ENCODE data around the gene PJA1. TPM values are rescaled to one million over a fixed set of nuclear protein-coding genes. Genes with fewer than 3 reads are reported as not detected.

PJA1 gene
- total RNA-seq, 3 donors from 2014 or later (not counting 1 experiment from before 2014, with no cell fraction given): 18.5 to 23.4 (median 22.0) TPM

DNA sequence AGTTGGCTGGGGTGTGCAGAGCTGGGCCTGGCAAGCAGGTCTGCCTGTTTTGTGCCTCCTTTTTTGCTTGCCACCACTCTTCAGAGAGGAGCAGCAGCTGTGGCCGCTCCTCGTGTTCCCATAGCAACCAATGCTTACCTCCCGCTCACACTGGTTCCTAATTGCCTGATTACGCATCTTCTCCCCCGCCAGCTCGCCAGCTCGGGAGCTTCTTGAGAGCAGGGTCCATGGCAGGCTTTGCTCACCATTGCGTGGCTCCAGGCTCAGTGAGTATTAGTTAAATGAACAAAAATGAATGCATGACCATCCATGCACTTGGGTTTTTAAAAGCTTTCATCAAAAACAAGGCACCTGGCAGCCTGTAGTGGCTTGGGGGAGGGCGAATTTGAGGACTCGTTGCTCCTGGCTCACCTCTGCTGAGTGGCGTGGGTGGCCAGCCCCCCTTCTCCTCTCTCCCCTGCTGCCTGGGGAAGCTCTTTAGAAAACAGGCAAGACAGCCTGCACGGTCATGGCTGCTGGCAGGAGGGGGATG lies 14.2 kb upstream of the PJA1 start:
- no peaks in the 10 kb centered on the region for H3K9me3 Mint-ChIP-seq
- 70% methylated on average over 8 of the region's 12 CpGs for WGBS (ENCODE audit: insufficient coverage)

DNA sequence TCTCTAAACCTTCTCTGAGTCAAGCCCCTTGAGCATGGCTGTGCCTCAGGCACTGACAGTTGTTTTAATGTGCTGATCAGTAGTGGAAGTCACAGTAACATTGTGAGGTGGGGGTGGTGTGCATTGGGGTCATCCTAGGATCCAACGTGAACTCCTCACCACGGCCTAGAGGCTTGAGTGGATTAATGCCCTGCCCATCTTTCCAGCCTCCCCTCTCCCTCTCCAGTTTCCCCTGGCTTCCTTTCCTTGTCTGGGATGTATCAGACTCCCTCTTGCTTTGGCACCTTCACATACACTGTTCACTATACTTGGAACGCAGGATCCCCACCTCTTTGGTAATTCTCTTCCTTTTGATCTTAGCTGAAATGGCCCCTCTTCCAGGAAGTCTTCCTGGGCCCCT lies 13.3 kb upstream of the PJA1 start:
- Histone ChIP-seq H3K4me3 (ENCODE audit: low read length) (no peak overlapping the region), H3K27me3 (ENCODE audit: control insufficient read depth, insufficient read depth, low read length) (no peaks in the 10 kb centered on the region), H3K4me1 (ENCODE audit: control insufficient read depth, insufficient read depth, low read length) (no peaks in the 10 kb centered on the region), H3K36me3 (ENCODE audit: control insufficient read depth, insufficient read depth, low read length) (no peaks in the 10 kb centered on the region), H3K27ac (ENCODE audit: low read length) (no peak overlapping the region), H3K9me3 (ENCODE audit: control insufficient read depth, insufficient read depth, low read length) (no peaks in the 10 kb centered on the region)
- ATAC-seq (no peak), DNase-seq (no peak)
- H3K4me1 Mint-ChIP-seq: no peaks in the 10 kb centered on the region
- H3K27me3 Mint-ChIP-seq (ENCODE audit: low read depth in 2 of 2): peaks cover 12 to 24% of the 10 kb centered on the region in 2 donors
- H3K36me3 Mint-ChIP-seq: no peaks in the 10 kb centered on the region
- H3K9me3 Mint-ChIP-seq: no peaks in the 10 kb centered on the region
- WGBS (ENCODE audit: insufficient coverage): 92% methylated on average over 3 of the region's 3 CpGs
- no peak overlapping the region for H3K27ac Mint-ChIP-seq
- no peak overlapping the region for H3K4me3 Mint-ChIP-seq
- TF ChIP-seq, protein P1, sequence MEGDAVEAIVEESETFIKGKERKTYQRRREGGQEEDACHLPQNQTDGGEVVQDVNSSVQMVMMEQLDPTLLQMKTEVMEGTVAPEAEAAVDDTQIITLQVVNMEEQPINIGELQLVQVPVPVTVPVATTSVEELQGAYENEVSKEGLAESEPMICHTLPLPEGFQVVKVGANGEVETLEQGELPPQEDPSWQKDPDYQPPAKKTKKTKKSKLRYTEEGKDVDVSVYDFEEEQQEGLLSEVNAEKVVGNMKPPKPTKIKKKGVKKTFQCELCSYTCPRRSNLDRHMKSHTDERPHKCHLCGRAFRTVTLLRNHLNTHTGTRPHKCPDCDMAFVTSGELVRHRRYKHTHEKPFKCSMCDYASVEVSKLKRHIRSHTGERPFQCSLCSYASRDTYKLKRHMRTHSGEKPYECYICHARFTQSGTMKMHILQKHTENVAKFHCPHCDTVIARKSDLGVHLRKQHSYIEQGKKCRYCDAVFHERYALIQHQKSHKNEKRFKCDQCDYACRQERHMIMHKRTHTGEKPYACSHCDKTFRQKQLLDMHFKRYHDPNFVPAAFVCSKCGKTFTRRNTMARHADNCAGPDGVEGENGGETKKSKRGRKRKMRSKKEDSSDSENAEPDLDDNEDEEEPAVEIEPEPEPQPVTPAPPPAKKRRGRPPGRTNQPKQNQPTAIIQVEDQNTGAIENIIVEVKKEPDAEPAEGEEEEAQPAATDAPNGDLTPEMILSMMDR (IDR thresholded peaks at IDR 0.05): no peak
- intact Hi-C loops (cut with micrococcal nuclease): no loop called here

More for the DNA sequence above, 14.2 kb upstream of the PJA1 start:
- Histone ChIP-seq H3K4me1 (ENCODE audit: control insufficient read depth, insufficient read depth, low read length) (no peaks in the 10 kb centered on the region), H3K27ac (ENCODE audit: low read length) (no peak overlapping the region), H3K27me3 (ENCODE audit: control insufficient read depth, insufficient read depth, low read length) (no peaks in the 10 kb centered on the region), H3K4me3 (ENCODE audit: low read length) (no peak overlapping the region), H3K36me3 (ENCODE audit: control insufficient read depth, insufficient read depth, low read length) (no peaks in the 10 kb centered on the region), H3K9me3 (ENCODE audit: control insufficient read depth, insufficient read depth, low read length) (no peaks in the 10 kb centered on the region)
- Mint-ChIP-seq H3K27me3 (ENCODE audit: low read depth in 2 of 2) (peaks cover 9 to 24% of the 10 kb centered on the region in 2 donors), H3K36me3 (no peaks in the 10 kb centered on the region), H3K4me3 (no peak overlapping the region), H3K27ac (no peak overlapping the region), H3K4me1 (no peaks in the 10 kb centered on the region)
- intact Hi-C loops (cut with micrococcal nuclease): no loop called here
- ATAC-seq (no peak), DNase-seq (no peak)
- TF ChIP-seq, protein P1 (IDR thresholded peaks at IDR 0.05): no peak

GRCh38 chrX:69177511-69178162 lies 12.4 kb upstream of the PJA1 start:
- WGBS (ENCODE audit: insufficient coverage): 89% methylated on average over 2 of the region's 4 CpGs

More at GRCh38 chrX:69177511-69178162, 12.4 kb upstream of the PJA1 start:
- no peak overlapping the region for H3K4me3 Mint-ChIP-seq
- TF ChIP-seq, protein P1 (IDR thresholded peaks at IDR 0.05): no peak
- no peak overlapping the region for H3K27ac Mint-ChIP-seq
- intact Hi-C loops (cut with micrococcal nuclease): no loop called here
- no peaks in the 10 kb centered on the region for H3K9me3 Mint-ChIP-seq
- ATAC-seq: no peak
- Histone ChIP-seq H3K4me3 (ENCODE audit: low read length) (no peak overlapping the region), H3K27ac (ENCODE audit: low read length) (no peak overlapping the region), H3K36me3 (ENCODE audit: control insufficient read depth, insufficient read depth, low read length) (no peaks in the 10 kb centered on the region), H3K9me3 (ENCODE audit: control insufficient read depth, insufficient read depth, low read length) (no peaks in the 10 kb centered on the region), H3K4me1 (ENCODE audit: control insufficient read depth, insufficient read depth, low read length) (no peaks in the 10 kb centered on the region), H3K27me3 (ENCODE audit: control insufficient read depth, insufficient read depth, low read length) (no peaks in the 10 kb centered on the region)
- no peaks in the 10 kb centered on the region for H3K4me1 Mint-ChIP-seq
- no peaks in the 10 kb centered on the region for H3K36me3 Mint-ChIP-seq
- DNase-seq: no peak
- peaks cover 15 to 28% of the 10 kb centered on the region in 2 donors for H3K27me3 Mint-ChIP-seq (ENCODE audit: low read depth in 2 of 2)

Data from natural killer cell (primary cell).